Measurements from ENCODE around the gene DNAH6.

Gene DNAH6

DNA sequence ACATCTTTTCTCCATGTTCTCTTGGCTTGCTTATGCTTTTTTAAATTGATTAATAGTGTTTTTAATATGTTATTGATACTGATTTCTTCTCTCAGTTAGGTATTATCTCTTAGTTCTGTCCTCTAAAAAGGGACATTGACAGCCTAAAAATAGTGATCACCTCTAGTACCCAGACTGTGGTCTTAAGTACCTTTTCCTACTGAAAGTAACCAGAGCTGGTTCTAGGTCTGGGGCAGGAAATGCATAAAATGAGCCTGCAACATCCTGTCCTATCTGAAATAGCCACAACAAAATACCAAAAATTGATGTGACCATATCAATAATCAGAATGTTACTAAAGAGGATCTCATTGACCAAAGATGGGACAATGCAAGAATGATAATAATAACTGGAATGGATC lies 113.3 kb downstream of the DNAH6 start:
- no peak for DNase-seq

DNA sequence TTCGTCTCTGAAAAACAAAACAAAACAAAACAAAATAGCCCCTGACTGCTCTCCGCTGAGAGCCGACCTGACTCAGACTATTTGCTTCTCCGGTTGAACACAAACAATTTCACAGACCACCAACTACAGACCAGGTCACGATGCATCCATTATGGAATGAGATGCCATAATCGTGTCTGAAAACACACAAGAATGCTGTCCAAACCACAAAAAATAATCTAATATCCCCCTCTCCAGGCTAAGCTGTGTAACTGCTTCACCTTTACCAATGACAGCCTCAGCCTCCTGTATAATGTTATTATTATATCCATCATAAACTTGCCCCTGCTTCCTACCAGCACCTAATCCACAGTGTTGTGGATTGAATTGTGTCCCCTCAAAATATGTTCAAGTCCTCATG lies 114.7 kb downstream of the DNAH6 start:
- peak; percentile 25 for DNase-seq

DNA sequence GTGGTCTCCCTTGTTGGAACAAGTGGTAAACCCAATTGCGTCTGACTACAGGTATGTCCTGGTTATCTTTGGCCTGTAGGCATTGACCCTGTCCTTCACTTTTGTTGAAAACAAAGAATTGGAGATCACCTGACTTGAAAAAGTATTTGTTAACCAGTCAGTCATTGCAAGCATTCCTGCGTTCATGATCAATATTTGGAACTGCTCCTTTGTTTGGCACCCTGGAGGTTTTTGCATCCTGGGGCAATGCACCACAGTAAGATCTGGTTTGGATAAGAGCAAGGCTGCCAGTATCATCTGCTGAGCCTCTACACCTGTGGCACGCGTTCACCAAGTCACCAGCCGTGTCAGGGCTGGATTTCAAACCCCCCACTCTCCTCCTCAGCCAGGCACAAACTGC lies 115.7 kb downstream of the DNAH6 start:
- DNase-seq: no peak

DNA sequence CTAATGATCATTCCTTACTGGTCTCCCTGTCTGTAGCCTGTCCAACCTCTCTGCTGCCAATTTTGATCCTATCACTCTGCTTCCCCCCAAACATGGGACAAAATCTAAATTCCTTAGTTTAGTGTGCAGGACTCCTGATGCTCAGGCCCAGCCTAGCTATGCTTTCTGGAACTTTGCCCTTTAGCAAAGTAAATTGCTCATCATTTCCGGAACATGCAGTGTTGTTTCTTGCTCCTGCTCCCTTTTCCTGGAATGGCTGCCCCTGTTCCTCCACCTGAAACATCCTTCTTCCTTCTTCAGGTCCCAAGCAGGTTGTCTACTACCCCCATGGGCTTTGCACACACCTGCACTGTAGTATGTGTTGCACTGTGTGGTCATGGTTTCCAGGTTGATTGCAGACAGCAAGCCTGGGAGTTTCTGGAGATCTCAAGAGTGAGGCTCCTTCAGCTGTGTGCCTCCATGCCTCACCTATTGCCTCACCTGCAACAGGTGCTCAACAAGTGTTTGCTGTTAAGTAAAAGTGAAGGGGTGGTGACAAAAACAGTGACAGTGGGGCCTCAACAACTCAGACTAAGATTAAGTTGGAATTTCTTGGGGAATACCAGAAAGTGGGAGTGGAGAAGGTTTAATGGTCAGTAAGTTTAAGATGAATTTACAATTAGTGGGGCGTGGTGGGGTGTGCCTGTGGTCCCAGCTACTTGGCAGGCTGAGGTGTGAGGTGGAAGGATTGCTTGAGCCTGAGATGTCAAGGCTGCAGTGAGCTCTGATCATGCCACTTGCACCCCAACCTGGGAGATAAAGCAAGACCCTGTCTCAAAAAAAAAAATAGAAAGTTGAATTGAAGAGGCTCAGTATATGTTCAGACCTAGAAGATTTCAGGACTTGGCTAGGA lies 120.0 kb downstream of the DNAH6 start:
- no peak for DNase-seq

DNA sequence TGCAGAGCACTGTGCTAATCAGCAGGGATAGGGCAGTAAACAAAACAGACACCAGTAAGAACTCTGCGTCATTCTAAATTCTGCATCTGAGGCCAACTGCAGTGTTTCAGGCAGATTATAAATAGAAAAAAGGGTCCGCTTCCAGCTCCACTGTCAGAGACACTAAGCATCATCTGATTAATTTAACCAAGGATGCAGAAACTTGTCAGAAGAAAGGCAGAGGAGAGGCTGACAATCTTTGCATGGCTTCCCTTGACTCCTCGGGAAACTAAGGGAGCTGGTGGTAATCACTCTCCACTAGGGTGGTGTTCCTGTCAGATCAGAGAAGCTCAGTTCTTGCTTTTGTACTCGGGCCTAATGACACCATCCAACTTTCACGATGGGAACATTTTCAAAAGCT lies 123.5 kb downstream of the DNAH6 start:
- DNase-seq: no peak

DNA sequence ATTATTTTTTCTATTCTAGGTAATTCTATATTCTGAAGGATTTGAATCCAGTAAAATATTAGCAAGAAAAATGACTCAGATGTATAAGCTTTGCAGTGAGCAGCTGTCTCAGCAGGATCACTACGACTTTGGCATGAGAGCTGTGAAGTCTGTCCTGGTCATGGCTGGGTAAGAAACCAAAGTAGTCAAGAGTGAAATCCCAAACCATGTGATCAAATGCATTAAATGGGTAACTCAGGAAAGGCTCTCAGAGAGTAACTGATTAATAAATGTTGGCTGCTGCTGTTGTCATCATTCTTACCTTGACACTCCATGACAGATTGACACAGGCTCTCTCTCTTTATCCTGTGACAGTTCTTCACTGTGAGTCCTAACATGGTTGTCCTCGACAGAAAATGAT lies 124.1 kb downstream of the DNAH6 start:
- no peak for DNase-seq

DNA sequence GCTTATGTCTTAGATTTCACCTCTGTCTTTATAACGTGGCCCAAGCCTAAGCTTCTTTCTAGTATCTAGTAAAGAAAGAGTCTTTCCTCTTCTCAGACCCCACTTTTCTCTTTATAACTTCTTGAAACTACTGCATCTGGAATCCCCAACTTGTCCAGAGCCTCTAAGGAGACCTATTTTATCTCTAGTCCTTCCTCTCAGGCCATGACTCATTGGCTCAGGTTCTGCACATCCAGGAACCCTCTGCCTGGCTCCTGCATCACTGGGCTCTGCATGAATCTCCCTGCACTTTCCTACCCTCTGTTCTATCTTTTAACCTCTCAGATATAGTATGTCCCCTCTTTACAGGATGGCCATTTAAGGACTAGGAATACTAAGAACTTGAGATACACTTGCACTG lies 124.7 kb downstream of the DNAH6 start:
- DNase-seq: no peak

DNA sequence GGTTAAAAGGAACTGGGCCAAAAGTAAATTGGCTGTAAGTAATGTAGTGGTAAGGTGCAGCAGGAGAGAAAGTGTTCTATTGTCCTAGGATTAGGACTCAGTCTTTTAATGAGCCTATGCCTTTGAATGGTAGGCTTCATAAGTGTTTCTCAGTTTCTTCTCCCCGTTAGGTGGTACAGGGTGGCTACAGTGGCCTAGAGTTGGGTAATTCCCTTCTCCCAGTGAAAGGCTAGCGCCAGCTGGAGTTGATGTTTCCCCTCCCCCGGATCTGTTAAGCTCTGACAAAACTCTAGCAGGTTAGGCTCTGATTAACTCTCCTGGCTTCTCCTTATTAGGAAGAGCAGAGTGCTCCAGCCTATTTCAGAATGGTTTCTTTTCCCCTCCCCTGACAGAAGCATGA lies 127.7 kb downstream of the DNAH6 start:
- DNase-seq: no peak

DNA sequence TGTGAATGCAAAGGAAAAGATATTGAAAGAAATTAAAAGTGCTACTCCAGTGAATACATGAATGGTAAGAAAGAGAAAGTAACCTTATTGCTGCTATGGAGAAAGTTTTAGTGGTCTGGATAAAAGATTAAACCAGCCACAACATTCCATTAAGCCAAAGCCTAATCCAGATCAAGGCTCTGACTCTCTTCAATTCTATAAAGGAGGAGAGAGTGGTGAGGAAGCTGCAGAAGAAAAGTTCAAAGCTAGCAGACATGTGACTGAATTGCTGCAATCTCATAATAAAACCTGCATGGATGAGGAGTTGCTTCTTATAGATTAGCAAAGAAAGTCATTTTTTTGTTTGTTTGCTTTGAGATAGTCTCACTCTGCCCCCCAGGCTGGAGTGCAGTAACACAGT lies 130.2 kb downstream of the DNAH6 start:
- no peak for DNase-seq

DNA sequence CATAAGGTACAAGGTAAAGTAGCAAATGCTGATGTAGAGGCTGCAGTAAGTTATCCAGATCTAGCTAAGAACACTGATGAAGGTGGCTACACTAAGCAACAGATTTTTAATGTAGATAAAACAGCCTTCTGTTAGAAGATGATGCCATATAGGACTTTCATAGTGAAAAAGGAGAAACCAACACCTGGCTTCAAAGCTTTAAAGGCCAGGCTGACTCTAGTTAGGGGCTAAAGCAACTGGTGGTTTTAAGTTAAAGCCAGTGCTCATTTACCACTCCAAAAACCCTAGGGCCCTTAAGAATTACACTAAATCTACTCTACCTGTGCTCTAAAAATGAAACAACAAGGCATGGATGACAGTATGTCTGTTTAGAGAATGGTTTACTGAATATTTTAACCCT lies 131.0 kb downstream of the DNAH6 start:
- no peak for DNase-seq

DNA sequence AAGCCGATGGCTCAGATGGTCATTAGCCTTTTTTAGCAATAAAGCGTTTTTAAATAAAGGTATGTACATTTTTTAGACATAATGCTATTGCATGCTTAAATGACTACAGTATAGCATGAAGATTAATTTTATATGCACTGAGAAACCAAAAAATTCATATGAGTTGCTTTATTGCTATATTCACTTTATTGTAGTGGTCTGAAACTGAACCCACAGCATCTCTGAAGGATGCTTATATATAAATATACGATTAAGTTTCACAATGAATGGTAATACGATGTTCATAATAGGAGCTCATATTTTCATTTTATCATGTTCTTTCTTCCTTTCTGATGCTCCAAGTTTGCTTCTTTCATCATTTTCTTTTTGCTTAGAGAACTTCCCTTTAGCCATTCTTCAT lies 132.8 kb downstream of the DNAH6 start:
- no peak for DNase-seq

DNA sequence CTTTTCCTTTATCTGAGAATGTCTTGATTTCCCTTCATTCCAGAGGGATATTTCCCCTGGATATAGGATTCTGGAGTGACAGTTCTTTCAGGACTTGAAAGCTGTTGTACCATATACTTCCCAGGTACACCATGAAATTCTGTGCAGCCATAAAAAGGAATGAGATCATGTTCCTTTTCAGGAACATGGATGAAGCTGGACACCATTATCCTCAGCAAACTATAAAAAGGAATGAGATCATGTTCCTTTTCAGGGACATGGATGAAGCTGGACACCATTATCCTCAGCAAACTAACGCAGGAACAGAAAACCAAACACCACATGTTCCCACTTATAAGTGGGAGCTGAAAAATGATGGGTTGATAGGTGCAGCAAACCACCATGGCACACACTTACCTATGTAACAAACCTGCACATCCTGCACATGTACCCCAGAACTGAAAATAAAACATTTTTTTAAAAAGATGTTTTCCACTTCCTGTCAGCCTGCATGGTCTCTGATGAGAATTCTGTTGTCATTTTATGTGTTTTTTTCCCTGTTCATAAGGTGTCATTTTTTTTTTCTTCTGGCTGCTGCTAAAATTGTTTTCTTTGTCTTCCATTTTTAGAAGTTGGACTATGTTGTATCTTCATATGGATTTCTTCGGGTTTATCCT lies 133.3 kb downstream of the DNAH6 start:
- no peak for DNase-seq

DNA sequence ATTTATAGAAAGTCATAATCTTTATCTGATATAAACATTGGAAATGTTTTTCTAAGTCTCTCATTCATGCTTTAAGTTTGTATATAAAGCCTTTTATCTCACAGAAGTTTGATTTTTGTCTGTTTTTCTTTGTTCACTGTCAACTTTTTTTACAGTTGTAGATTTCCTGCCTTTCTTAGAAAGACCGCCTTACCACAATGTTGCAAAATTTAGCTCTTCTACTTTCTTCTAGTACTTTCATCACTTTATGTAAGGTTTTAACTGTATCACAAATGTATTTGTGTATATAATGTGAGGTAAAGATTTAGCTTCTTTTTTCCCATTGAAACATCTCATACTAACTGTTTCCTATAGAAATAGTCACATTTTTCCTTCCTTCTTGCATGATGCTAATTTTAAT lies 136.1 kb downstream of the DNAH6 start:
- no peak for DNase-seq

DNA sequence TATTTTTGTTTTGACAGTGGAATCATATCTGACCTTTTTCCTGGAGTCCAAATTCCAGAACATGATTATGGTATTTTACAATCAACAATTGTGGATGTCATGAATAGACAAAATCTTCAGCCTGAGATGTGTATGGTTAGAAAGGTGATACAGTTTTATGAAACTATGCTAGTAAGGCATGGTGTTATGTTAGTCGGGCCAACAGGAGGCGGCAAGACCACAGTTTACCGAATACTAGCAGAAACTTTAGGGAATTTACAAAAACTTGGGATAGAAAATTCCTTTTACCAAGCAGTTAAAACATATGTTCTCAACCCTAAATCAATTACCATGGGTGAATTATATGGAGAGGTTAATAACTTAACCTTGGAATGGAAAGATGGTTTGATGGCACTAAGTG lies 137.0 kb downstream of the DNAH6 start:
- DNase-seq: no peak

DNA sequence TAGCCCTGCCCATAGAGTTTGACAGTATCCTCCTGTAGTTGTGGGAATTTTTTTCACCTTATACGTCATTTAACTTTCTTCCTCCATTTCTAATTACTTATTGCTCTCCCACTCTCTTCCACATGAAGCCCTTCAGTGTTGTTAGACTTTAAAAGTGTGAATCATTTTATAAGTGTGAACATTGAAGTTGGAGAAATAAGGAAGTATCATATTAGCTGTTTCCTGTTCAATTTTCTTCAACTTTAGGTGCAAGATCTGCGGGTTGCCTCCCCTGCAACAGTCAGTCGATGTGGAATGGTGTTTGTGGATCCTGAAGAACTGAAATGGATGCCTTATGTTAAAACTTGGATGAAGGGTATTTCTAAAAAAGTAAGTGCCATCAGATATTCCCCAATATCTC lies 138.1 kb downstream of the DNAH6 start:
- DNase-seq: no peak

DNA sequence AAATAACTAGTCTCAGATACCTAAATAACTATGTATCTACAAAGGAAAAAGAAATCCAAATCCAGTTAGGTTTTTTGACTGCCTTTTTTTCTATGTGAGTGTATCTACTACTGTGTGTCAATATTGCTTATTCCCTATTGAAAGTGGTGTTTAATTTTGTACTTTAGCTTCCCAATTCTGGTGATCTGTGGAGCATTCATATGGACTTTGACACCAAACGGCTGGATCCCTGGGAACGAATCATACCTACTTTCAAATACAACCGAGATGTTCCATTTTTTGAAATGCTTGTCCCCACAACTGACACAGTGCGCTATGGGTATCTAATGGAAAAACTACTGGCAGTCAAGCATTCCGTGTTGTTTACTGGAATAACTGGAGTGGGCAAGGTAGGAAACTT lies 152.8 kb downstream of the DNAH6 start:
- DNase-seq: no peak

DNA sequence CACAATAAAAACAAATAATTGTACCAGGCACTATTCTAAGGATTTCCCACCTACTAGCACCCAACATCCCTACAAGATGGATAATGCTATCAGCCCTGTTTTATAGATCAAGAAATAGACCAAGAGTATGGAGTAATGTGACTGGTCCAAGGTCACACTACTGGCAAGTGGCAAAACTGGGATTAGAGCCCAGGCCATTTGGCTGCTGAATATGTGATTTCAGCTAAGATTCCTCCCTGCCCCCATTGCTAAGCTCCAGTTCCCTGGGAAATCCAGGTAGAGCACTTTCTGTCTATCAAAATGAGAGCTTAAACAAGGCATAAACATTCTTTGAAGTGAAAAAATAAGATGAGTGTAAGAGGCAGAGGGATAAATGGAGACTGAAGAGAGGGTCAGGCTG lies 157.8 kb downstream of the DNAH6 start:
- DNase-seq: no peak

DNA sequence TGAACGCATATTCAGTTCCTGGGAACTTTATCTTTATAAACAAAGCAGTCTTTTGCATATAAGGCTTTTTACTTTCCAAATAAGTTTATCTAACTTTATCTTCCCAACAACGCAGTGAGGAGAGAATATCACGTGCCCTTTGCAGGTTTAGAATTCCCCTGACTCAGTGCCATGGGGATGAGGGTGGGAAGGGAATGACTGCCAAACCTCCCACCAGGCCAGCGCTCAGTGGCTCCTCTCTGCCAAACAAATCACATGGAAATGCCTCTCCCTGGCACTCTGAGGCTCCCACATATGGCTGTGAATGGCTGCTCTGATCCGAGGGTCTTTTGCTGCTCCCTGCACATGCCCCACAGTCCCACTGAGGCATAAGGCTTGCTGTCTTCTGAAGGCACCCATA lies 158.3 kb downstream of the DNAH6 start:
- no peak for DNase-seq

DNA sequence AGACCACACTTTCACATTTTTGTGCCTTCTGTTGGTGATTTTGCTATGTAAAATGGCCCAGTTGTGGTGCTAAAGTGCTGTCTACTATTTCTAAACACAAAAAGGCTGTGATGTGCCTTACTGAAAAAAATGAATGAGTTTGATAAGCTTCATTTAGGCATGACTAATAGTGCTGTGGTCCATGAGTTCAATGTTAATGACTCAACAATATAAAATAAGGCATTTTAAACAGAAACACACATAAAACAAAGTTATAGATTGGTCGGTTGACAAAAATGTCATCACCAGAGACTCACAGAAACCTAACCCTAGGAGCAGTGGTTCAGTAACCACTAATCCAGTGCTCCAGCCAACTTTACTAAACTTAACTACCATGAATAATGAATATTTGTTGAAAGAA lies 160.0 kb downstream of the DNAH6 start:
- DNase-seq: no peak

DNA sequence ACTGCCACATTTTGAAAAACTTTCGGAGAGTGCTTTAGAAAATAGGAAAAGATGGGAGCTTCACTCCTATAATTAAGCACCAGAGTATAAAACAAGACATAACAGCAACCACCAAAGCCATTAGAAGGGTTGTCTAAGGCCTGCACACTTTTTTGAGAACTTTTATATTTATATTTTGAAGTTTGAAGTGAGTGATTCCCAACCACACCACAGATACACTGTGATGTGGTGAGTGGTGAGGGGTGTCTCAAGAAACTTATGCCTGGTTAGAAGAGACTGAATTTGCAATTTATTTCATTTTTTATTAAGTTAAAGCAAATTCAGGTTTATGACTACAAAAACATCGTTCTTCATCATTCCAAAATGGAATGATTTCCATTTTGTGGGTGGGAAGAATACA lies 161.9 kb downstream of the DNAH6 start:
- DNase-seq: no peak

DNA sequence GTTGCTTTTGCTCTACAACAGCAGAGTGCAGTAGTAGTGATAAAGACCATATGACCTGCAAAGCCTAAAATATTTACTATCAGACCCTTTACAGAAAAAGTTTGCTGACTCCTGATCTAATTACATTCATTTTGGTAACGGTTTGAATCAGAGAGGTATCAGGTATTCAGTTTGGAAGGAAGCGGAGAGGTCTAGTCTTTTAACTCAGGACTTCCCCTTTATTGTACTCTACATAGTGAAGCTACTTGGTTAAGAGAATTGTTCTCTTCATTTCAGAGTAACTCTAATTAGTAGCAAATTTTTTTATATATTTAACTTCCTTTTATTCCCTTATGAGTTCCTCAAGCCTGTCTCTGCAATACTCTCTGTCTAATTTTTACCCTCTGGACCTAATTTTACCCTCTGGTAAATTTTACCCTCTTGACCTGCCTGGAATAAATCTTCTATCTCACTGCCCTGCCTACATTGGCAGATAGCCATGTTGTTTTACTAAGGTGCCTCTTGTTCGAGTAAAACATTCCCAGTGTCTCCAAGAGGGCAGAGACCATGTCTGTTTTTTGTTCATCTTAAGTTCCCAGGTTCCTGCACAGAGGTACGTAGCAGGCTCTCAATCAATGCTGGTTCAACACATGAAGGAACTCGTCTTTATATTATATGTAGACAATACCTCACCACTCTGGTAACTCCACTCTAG lies 170.6 kb downstream of the DNAH6 start:
- DNase-seq: no peak

DNA sequence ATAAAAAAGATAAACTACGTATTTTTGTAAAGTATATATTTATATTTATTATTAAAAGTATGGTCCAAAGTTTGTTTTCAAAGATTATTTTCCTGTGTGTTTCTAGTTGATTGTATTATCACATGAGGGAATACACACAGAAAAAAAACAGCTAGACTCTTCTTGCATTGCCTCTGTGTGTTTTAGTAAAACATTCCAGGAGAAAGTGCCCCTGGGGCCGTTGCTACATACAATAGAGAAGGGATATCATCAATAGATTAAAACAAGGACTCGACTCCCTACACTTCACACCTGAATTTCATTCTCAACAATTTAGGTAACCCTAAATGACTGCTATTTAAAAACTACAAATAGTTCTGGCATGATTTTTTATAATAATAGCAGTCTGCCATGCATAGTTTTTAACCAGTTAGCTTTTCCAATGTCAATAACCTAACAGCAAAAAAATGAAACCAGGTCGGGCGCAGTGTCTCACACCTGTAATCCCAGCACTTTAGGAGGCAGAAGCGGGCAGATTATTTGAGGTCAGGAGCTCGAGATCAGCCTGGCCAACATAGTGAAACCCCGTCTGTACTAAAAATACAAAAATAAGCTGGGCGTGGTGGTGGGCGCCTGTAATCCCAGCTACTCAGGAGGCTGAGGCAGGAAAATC lies 171.3 kb downstream of the DNAH6 start:
- no peak for DNase-seq

DNA sequence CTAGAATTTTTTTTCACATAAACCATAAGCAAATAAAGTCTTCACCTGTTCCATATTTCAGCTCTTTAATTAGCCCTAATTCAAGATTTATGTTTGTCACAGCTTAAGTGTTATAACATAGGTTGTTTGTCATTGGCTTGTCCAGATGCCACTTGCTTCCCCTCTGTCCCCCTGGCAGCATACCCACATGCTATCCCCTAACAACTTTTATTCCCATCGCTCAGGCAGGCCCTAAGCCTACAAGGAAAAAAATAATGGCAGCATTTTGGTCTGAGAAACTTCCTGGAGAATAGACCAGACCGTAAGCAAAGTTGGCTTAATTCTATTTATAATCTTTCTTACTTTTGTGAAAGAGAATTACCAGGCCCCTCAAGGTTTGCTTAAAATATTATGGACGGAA lies 173.9 kb downstream of the DNAH6 start:
- DNase-seq: no peak

Data from right kidney (tissue), 1 donor.